ENCODE data around the gene PRDM16. TPM values are rescaled to one million over a fixed set of nuclear protein-coding genes. Genes with fewer than 3 reads are reported as not detected.

PRDM16 gene
- polyA plus RNA-seq, 1 donor from 2014 or later = 0.21 TPM

DNA sequence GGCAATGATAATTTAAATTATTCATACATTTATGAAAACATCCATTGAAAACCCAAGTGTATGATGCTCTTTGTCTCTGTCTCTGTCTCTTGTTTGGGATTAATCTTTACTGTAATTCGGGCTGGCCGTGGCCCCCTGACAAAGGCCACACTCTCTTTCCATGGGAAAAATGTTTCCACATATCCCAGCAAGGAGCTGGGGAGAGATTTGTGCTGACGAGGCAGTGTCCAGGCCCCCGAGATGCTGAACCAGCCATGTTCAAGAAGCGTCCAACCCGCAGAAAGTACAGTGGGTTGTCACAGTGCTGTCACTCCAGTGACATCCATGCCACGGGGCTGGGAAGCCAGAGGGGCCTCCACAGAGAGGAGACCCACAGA is 147.0 kb downstream of the PRDM16 start:
- H3K9me3 ChIP-seq (ENCODE audit: low read length) = no peaks in the 10 kb centered on the region
- H2AFZ ChIP-seq (ENCODE audit: low read depth, low read length) = no peak overlapping the region
- no peaks in the 10 kb centered on the region for H3K27me3 ChIP-seq (ENCODE audit: insufficient read depth, low read depth, low read length)
- H3K27ac ChIP-seq (ENCODE audit: low read length) = no peak overlapping the region
- H3K9me2 ChIP-seq (ENCODE audit: insufficient read depth, low read length) = no peaks in the 10 kb centered on the region
- no peaks in the 10 kb centered on the region for H4K20me1 ChIP-seq (ENCODE audit: insufficient read depth)
- H3F3A ChIP-seq (ENCODE audit: insufficient read depth, low read length, poor library complexity, severe bottlenecking) = no peaks in the 10 kb centered on the region
- no peak for TF ChIP-seq MXI1 (conservative IDR thresholded peaks at IDR 0.05; ENCODE audit: poor library complexity, severe bottlenecking)
- TF ChIP-seq, protein P1, sequence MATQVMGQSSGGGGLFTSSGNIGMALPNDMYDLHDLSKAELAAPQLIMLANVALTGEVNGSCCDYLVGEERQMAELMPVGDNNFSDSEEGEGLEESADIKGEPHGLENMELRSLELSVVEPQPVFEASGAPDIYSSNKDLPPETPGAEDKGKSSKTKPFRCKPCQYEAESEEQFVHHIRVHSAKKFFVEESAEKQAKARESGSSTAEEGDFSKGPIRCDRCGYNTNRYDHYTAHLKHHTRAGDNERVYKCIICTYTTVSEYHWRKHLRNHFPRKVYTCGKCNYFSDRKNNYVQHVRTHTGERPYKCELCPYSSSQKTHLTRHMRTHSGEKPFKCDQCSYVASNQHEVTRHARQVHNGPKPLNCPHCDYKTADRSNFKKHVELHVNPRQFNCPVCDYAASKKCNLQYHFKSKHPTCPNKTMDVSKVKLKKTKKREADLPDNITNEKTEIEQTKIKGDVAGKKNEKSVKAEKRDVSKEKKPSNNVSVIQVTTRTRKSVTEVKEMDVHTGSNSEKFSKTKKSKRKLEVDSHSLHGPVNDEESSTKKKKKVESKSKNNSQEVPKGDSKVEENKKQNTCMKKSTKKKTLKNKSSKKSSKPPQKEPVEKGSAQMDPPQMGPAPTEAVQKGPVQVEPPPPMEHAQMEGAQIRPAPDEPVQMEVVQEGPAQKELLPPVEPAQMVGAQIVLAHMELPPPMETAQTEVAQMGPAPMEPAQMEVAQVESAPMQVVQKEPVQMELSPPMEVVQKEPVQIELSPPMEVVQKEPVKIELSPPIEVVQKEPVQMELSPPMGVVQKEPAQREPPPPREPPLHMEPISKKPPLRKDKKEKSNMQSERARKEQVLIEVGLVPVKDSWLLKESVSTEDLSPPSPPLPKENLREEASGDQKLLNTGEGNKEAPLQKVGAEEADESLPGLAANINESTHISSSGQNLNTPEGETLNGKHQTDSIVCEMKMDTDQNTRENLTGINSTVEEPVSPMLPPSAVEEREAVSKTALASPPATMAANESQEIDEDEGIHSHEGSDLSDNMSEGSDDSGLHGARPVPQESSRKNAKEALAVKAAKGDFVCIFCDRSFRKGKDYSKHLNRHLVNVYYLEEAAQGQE (IDR thresholded peaks at IDR 0.05; ENCODE audit: borderline replicate concordance) = no peak
- TF ChIP-seq TAF1 (IDR thresholded peaks at IDR 0.05; ENCODE audit: low read depth) = no peak
- TF ChIP-seq SMC3 (conservative IDR thresholded peaks at IDR 0.05; ENCODE audit: poor library complexity) = no peak
- TF ChIP-seq EP300 (conservative IDR thresholded peaks at IDR 0.05; ENCODE audit: poor library complexity, severe bottlenecking) = no peak
- TF ChIP-seq POLR2AphosphoS5 (IDR thresholded peaks at IDR 0.05) = no peak
- TF ChIP-seq, protein P2, sequence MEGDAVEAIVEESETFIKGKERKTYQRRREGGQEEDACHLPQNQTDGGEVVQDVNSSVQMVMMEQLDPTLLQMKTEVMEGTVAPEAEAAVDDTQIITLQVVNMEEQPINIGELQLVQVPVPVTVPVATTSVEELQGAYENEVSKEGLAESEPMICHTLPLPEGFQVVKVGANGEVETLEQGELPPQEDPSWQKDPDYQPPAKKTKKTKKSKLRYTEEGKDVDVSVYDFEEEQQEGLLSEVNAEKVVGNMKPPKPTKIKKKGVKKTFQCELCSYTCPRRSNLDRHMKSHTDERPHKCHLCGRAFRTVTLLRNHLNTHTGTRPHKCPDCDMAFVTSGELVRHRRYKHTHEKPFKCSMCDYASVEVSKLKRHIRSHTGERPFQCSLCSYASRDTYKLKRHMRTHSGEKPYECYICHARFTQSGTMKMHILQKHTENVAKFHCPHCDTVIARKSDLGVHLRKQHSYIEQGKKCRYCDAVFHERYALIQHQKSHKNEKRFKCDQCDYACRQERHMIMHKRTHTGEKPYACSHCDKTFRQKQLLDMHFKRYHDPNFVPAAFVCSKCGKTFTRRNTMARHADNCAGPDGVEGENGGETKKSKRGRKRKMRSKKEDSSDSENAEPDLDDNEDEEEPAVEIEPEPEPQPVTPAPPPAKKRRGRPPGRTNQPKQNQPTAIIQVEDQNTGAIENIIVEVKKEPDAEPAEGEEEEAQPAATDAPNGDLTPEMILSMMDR (IDR thresholded peaks at IDR 0.05; ENCODE audit: poor library complexity, severe bottlenecking) = no peak
- TF ChIP-seq RAD21 (conservative IDR thresholded peaks at IDR 0.05) = no peak
- peaks cover 10% of the 10 kb centered on the region for H3K79me2 ChIP-seq (replicated peaks; ENCODE audit: insufficient read depth, low read length)
- H3K4me3 ChIP-seq (ENCODE audit: low read length) = no peak overlapping the region
- no peaks in the 10 kb centered on the region for H3K36me3 ChIP-seq (ENCODE audit: insufficient read depth, low read length)
- H3K4me2 ChIP-seq (ENCODE audit: low read length) = no peak overlapping the region
- no peak overlapping the region for H3K9ac ChIP-seq (ENCODE audit: low read length)

DNA sequence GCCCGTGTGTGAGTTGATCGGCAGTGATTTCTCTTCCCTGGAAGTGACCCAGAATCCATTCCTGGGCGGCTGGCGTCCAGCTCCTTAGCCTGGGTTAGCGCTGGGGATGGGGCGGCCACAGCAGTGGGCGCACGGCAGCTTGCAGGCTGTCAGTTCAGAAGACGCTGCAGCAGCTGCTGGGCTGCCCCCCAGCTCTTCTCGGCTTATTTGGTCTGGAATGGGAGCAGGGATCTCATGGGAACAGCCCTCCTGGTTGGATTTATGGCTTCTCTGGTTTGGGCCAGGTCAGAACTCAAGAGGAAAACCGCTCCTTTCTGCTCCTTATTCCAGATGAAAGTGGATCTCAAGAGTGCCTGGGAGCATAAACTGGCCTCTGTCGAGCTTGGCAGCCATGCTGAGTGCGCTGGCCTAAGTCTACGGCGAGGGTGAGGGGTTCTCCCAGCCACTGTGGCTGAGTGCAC is 148.2 kb downstream of the PRDM16 start:
- no peaks in the 10 kb centered on the region for H4K20me1 ChIP-seq (ENCODE audit: insufficient read depth)

More for the DNA sequence above, 148.2 kb downstream of the PRDM16 start:
- Histone ChIP-seq H3K27me3 (ENCODE audit: insufficient read depth, low read depth, low read length) (no peaks in the 10 kb centered on the region), H2AFZ (ENCODE audit: low read depth, low read length) (no peak overlapping the region), H3K79me2 (replicated peaks; ENCODE audit: insufficient read depth, low read length) (peaks cover 10% of the 10 kb centered on the region), H3K9me2 (ENCODE audit: insufficient read depth, low read length) (no peaks in the 10 kb centered on the region), H3K4me2 (ENCODE audit: low read length) (no peak overlapping the region), H3K9ac (ENCODE audit: low read length) (no peak overlapping the region), H3K27ac (ENCODE audit: low read length) (no peak overlapping the region), H3K36me3 (ENCODE audit: insufficient read depth, low read length) (no peaks in the 10 kb centered on the region), H3K9me3 (ENCODE audit: low read length) (no peaks in the 10 kb centered on the region), H3F3A (ENCODE audit: insufficient read depth, low read length, poor library complexity, severe bottlenecking) (no peaks in the 10 kb centered on the region), H3K4me3 (ENCODE audit: low read length) (no peak overlapping the region)
- TF ChIP-seq RAD21 (conservative IDR thresholded peaks at IDR 0.05) (no peak), SMC3 (conservative IDR thresholded peaks at IDR 0.05; ENCODE audit: poor library complexity) (no peak), POLR2AphosphoS5 (IDR thresholded peaks at IDR 0.05) (no peak), EZH2 (IDR thresholded peaks at IDR 0.05; ENCODE audit: borderline replicate concordance, insufficient read depth, low read length, poor library complexity, severe bottlenecking) (no peak), EP300 (conservative IDR thresholded peaks at IDR 0.05; ENCODE audit: poor library complexity, severe bottlenecking) (no peak), TAF1 (IDR thresholded peaks at IDR 0.05; ENCODE audit: low read depth) (no peak)
- TF ChIP-seq, protein P2 (IDR thresholded peaks at IDR 0.05; ENCODE audit: poor library complexity, severe bottlenecking) = no peak
- TF ChIP-seq, protein P1 (IDR thresholded peaks at IDR 0.05; ENCODE audit: borderline replicate concordance) = no peak

All from neural cell (in vitro differentiated cells).